Mesodermal cell (in vitro differentiated cells): ENCODE data around the gene CALR3.

Experiments
- H3K27ac ChIP-seq: 2 replicates; pipeline ENCODE4 v1.7.0; 2013; ENCODE audit warnings: mild to moderate bottlenecking, low read depth, low read length, moderate library complexity; ENCODE audit not compliant: severe bottlenecking
- H3K36me3 ChIP-seq: 2 replicates; pipeline ENCODE4 v1.7.1; 2013; ENCODE audit warnings: mild to moderate bottlenecking, low read length, moderate library complexity; ENCODE audit not compliant: control insufficient read depth, insufficient read depth
- H3K4me1 ChIP-seq: one replicate; pipeline ENCODE4 v1.7.1; 2013; ENCODE audit warnings: mild to moderate bottlenecking, low read length; ENCODE audit not compliant: insufficient read depth, control insufficient read depth, poor library complexity, severe bottlenecking
- H3K4me3 ChIP-seq: 2 replicates; pipeline ENCODE4 v1.7.0; 2013; ENCODE audit warnings: low read length, control low read depth, mild to moderate bottlenecking; ENCODE audit not compliant: insufficient read depth, poor library complexity, severe bottlenecking; ENCODE audit errors: extremely low read depth
- H3K9me3 ChIP-seq: 2 replicates; pipeline ENCODE4 v1.7.1; 2013; ENCODE audit warnings: mild to moderate bottlenecking, low read length, moderate library complexity; ENCODE audit not compliant: control insufficient read depth
- WGBS, 2 experiments: methylation state at CpG; one replicate each; pipeline ENCODE4 v1.1.5; 2013; ENCODE audit warnings: missing lambda C conversion rate in 2 of 2; ENCODE audit not compliant: insufficient coverage in 2 of 2; 5-methylcytosine and 5-hydroxymethylcytosine counted together

The CALR3 gene

GRCh38 chr19:16535381-16535780 is 39.4 kb upstream of the CALR3 start:
- no peak overlapping the region for H3K27ac ChIP-seq
- peaks cover 5% of the 10 kb centered on the region for H3K4me1 ChIP-seq
- no peaks in the 10 kb centered on the region for H3K9me3 ChIP-seq
- H3K4me3 ChIP-seq, result no peak overlapping the region
- 95 to 98% methylated on average over 17 to 18 of the region's 18 CpGs for WGBS, 2 experiments
- H3K36me3 ChIP-seq, result peaks cover 94% of the 10 kb centered on the region

DNA sequence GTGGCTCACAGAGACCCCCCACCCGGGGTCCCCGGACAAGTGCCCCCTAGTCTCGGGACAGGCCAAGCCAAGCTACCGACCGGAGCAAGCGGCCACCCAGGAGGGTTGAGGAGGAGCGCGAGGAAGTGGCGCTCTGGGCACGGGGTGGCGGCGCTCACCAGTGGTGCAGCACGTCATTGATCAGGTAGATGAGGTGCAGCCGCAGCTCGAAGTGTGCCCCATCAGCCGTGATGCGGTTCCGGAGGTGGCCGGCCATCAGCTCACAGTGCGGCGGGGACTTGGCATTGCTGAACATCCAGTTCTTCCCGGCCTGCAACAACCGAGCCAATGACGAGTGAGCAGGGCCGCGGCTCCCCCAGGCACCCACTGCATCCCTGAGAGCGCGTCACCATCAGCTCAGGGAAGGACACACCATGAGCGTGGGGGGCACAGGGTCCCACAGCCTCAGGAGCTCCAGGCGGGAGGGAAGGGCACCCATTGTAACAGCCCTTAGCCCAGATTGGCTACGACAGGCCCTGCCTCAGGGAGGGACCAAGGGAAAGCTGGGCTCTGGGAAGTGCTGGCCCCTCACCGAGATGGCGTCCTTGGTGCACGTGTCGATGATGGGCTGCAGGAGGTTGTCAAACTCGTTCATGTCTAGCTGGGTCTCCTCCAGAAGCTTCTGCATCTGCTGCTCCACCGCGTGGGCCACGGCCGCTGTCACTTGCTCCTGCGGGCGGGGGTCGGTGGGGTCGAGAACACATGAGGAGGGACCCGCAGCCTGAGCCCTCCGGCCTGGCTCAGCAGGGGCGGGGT is 36.7 kb upstream of the CALR3 start:
- peaks cover 98% of the 10 kb centered on the region for H3K36me3 ChIP-seq
- H3K4me1 ChIP-seq, result no peaks in the 10 kb centered on the region
- 96 to 98% methylated on average over 39 to 47 of the region's 47 CpGs for WGBS, 2 experiments
- no peaks in the 10 kb centered on the region for H3K9me3 ChIP-seq
- no peak overlapping the region for H3K27ac ChIP-seq
- H3K4me3 ChIP-seq, result no peak overlapping the region

- H3K27ac ChIP-seq, result no peak overlapping the region
- WGBS, 2 experiments, result 95 to 98% methylated on average over 10 to 12 of the region's 12 CpGs
- H3K4me1 ChIP-seq, result no peaks in the 10 kb centered on the region
- H3K36me3 ChIP-seq, result peaks cover 98% of the 10 kb centered on the region
- H3K9me3 ChIP-seq, result no peaks in the 10 kb centered on the region
- H3K4me3 ChIP-seq, result no peak overlapping the region
Measured at GRCh38 chr19:16531380-16531669, 35.4 kb upstream of the CALR3 start.

- WGBS, 2 experiments, result 95% methylated on average over 31 to 33 of the region's 43 CpGs
- Histone ChIP-seq H3K27ac (no peak overlapping the region), H3K9me3 (no peaks in the 10 kb centered on the region), H3K36me3 (peaks cover 98% of the 10 kb centered on the region), H3K4me1 (no peaks in the 10 kb centered on the region), H3K4me3 (no peak overlapping the region)
Measured at GRCh38 chr19:16530540-16531379, 34.8 kb upstream of the CALR3 start.

DNA sequence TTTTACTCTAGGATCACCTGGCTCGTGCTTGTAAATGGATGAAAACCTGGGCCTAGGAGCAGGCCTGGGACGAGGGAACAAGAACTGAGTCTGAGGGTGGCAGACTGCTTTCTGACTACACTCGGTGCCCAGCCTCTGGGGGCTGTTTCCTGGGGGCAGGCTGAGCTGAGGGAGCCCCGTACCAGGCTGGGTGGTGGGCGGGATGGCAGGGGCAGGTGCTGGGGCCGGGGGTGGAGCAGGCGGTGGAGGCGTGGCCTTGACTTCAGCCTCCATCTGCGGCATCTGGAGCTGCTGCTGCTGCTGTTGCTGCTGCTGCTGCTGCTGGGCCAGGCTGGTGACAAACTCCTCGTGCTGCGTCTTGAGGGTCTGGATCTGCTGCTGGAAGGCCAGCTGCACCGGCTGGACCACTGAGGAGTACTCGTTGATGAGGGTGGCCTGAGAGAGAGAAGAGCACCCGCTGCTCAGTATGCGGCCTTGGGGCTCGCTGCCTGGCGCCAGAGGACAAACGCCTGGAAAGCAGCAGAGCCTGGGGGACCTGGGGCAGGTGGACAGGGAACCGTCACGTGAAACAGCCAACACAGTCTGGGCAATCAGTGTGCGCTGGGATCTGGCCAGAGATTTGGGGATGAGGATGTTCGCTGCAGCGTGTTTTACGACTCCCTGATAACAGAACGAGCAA is 33.6 kb upstream of the CALR3 start:
- Histone ChIP-seq H3K36me3 (peaks cover 98% of the 10 kb centered on the region), H3K9me3 (no peaks in the 10 kb centered on the region), H3K4me1 (no peaks in the 10 kb centered on the region), H3K4me3 (no peak overlapping the region), H3K27ac (no peak overlapping the region)
- WGBS, 2 experiments, result 94 to 97% methylated on average over 22 to 23 of the region's 25 CpGs

DNA sequence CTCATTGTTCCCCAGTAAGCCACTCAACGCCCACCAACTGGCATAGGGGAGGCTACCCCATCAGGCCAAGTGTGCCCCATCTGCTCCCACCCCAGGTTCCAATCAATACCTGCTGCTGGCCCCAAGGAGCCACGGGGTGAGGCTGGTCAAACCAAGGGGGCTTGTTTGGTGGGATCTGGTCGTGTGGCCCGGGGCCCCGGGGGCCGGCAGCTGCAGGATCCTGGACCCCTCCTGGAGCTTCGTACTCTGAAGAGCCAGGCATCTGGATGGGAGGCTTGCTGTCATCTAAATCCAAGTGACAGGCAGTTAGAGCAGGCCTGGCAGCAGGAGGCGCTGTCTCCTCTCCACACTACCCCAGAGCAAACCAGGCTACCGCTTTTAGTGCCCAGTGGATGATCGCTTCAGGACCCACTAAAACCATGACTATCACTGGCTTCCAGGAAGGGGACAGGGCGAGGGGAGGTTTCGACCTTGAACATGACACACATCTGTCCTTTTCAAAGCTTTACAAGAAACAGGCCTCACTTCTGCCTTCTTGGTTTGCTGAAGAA is 32.1 kb upstream of the CALR3 start:
- peaks cover 100% of the 10 kb centered on the region for H3K36me3 ChIP-seq
- no peaks in the 10 kb centered on the region for H3K9me3 ChIP-seq
- H3K4me3 ChIP-seq, result no peak overlapping the region
- H3K27ac ChIP-seq, result no peak overlapping the region
- 90 to 98% methylated on average over 10 to 11 of the region's 12 CpGs for WGBS, 2 experiments
- no peaks in the 10 kb centered on the region for H3K4me1 ChIP-seq

DNA sequence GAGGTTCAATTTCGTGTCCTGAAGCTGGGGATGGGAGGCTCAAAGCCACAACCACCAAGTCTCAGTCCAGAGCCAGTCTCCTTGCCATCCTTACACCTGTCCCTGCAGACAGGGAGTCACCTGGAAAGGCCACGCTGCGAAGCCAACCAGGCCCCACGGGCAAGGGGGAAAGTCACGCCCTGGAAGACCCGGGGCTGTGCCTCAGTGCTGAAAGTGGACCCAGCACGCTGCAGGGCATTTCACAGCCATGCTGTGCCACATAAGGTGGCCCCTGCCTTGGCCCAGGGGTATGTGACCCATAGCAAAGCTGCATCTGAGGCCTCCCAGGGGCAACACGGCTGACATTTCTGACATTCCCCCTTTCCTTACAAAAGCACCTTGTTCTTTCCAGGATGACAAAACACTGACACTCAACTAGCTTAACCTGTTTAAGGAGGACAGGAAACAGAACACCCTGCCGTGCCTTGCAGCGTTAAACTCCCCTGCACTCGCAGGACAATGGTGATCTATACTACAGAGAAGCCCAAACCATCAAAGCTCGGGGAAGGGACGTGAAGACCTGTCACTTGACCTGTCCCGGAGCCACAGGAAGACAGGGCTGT is 31.5 kb upstream of the CALR3 start:
- Histone ChIP-seq H3K27ac (no peak overlapping the region), H3K4me1 (no peaks in the 10 kb centered on the region), H3K36me3 (peaks cover 100% of the 10 kb centered on the region), H3K4me3 (no peak overlapping the region), H3K9me3 (no peaks in the 10 kb centered on the region)
- WGBS, 2 experiments, result 84 to 88% methylated on average over 12 to 13 of the region's 14 CpGs

- H3K4me3 ChIP-seq, result no peak overlapping the region
- no peaks in the 10 kb centered on the region for H3K9me3 ChIP-seq
- peaks cover 99% of the 10 kb centered on the region for H3K36me3 ChIP-seq
- H3K27ac ChIP-seq, result no peak overlapping the region
- 96 to 97% methylated on average over 22 to 28 of the region's 29 CpGs for WGBS, 2 experiments
- no peaks in the 10 kb centered on the region for H3K4me1 ChIP-seq
Measured at GRCh38 chr19:16525751-16526481, 29.9 kb upstream of the CALR3 start.

DNA sequence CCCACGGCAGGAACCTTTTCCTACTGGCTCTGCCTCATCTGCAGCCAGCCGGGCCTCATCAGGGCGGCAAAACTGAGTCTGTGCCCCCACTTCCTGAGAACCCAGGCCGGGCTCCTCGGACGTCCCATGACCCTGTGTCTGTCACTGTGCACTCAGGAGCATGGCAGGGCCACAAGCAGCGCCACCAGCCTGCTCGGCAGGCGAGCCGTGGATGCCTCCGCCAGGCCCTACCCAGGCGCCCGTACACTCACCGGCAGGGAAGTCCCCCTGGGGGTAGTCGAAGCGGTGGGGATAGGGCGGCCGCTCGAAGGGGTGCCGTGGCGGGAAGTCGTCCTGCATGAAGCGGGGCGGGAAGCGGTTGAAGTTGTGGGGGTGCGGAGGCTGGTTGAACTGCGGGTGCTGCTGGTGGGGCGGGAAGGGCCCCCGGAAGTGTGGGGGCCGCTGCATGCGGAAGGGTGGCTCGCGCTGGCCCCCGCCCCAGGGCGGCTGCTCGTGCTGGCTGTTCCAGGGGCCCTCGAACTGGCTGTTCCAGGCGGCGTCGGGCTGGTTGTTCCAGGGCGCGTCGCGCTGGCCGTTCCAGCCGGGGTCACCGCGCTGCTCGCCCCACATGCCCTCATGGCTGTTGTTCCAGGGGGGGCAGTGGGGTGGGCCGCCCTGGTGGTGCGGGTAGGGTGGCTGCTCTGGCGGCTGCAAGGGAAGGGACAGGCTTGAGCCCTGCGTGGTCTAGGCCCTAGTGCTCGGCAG is 29.2 kb upstream of the CALR3 start:
- Histone ChIP-seq H3K4me3 (no peak overlapping the region), H3K4me1 (no peaks in the 10 kb centered on the region), H3K27ac (no peak overlapping the region), H3K9me3 (no peaks in the 10 kb centered on the region), H3K36me3 (peaks cover 99% of the 10 kb centered on the region)
- 98% methylated on average over 44 to 50 of the region's 54 CpGs for WGBS, 2 experiments
